Stimulated activated CD8-positive, alpha-beta memory T cell treated with anti-CD3 and anti-CD28 coated beads, Interleukin-4, amount 100 ng/mL, for 48 hours (primary cell): ENCODE data around the gene DTNB.
"Not testable (repeated sequence)": the region's sequence is repeated elsewhere in the genome, so short reads cannot be mapped to it uniquely, and the experiment has no call there.

Source experiments
- DNase-seq: peaks from one replicate; pipeline ENCODE4 v3.0.0-alpha.2; 2020

The DTNB gene

GRCh38 chr2:25677877-25678276 lies 4.5 kb upstream of the DTNB start:
- DNase-seq, result no peak

- no peak for DNase-seq
These were observed 643 bp upstream of the DTNB start for GRCh38 chr2:25674077-25674362.

GRCh38 chr2:25672494-25673299 lies 680 bp downstream of the DTNB start:
- peak; percentile 76 for DNase-seq

- no peak for DNase-seq
These were observed 1.8 kb downstream of the DTNB start for GRCh38 chr2:25671622-25672021.

- DNase-seq, result no peak
These were observed 3.9 kb downstream of the DTNB start for GRCh38 chr2:25669520-25669919.

- no peak for DNase-seq
These were observed 7.2 kb downstream of the DTNB start for GRCh38 chr2:25666218-25666617.

GRCh38 chr2:25665429-25665828 lies 7.9 kb downstream of the DTNB start:
- not testable (repeated sequence) for DNase-seq

- no peak for DNase-seq
These were observed 8.4 kb downstream of the DTNB start for GRCh38 chr2:25664965-25665307.

GRCh38 chr2:25664183-25664964 lies 9.0 kb downstream of the DTNB start:
- peak; percentile 32 for DNase-seq

- no peak for DNase-seq
These were observed 18.1 kb downstream of the DTNB start for GRCh38 chr2:25655316-25655715.

- no peak for DNase-seq
These were observed 18.6 kb downstream of the DTNB start for GRCh38 chr2:25654801-25655200.

GRCh38 chr2:25651782-25652455 lies 21.5 kb downstream of the DTNB start:
- DNase-seq, result no peak

- no peak for DNase-seq
These were observed 22.3 kb downstream of the DTNB start for GRCh38 chr2:25651066-25651465.

GRCh38 chr2:25650256-25650655 lies 23.1 kb downstream of the DTNB start:
- no peak for DNase-seq

GRCh38 chr2:25649786-25650185 lies 23.6 kb downstream of the DTNB start:
- no peak for DNase-seq

- DNase-seq, result no peak
These were observed 31.1 kb downstream of the DTNB start for GRCh38 chr2:25642298-25642697.

GRCh38 chr2:25639696-25640095 lies 33.7 kb downstream of the DTNB start:
- no peak for DNase-seq

GRCh38 chr2:25639131-25639530 lies 34.2 kb downstream of the DTNB start:
- no peak for DNase-seq

- DNase-seq, result no peak
These were observed 37.6 kb downstream of the DTNB start for GRCh38 chr2:25635797-25636196.

GRCh38 chr2:25633801-25634200 lies 39.6 kb downstream of the DTNB start:
- DNase-seq, result not testable (repeated sequence)

- DNase-seq, result no peak
These were observed 41.0 kb downstream of the DTNB start for GRCh38 chr2:25632396-25632795.

- no peak for DNase-seq
These were observed 48.7 kb downstream of the DTNB start for GRCh38 chr2:25624635-25625034.

- no peak for DNase-seq
These were observed 50.0 kb downstream of the DTNB start for GRCh38 chr2:25623361-25623760.

- DNase-seq, result no peak
These were observed 52.7 kb downstream of the DTNB start for GRCh38 chr2:25620711-25621110.
